NCI-H446 treated with DMSO at 0.1 percent for 48 hours (cell line): ENCODE measurements around the gene CDH23.

Source experiments
- DNase-seq: peaks from one replicate; lab custom pipeline; 2025; lab: John Stamatoyannopoulos, UW

Gene CDH23

GRCh38 chr10:71690094-71690720 lies 293.5 kb downstream of the CDH23 start:
- DNase-seq: no peak

- no peak for DNase-seq
These were observed 294.7 kb downstream of the CDH23 start for GRCh38 chr10:71691405-71691804.

DNA sequence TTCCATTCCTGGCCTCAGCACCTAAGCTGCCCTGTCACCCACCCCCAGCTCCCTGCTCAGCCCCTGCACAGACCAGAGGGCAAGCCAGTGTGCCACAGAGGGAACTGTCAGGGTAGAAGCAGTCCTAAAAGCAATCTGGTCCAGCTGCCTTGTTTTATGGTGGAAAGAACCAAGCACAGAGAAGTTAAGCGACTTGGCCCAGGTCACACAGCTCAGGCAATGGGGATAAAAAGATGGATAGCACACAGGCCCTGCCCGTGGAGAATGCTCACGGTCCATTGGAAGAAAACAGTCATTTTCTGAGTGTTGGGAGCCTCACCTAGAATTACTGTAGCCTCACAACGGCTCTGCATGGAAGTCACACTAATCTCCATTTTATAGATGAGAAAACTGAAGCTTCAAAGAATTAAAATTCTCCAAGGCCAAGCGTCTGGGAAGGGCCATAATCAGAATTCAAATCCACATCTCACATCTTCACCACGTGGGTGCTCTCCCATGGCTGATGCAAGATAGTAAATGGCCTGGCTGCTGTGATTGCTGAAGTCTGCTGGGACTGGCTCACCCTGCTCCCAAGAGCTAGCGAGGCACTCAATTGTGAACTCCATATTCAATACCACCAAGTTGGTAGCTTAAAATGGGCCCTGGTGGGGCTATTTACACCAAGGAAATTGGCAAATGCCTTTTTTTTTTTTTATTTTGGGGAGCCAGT lies 296.0 kb downstream of the CDH23 start:
- no peak for DNase-seq

DNA sequence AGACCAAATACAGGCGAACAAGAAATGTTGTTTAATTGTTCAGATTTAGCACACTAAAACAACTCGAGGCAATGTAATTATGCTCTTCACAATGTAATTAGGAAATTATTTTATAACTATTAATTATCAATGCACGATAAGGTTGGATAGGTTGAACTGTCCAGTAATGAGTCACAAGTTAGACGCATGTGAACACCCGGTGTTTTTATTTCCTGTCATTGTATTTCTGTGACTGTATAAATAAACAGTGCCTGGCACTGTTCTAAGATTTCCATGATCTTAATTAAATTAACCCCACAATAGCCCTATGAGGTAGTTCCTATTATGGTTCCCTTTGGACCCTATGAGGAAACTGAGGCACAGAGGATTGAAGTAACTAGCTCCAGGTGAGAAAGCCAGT lies 296.7 kb downstream of the CDH23 start:
- no peak for DNase-seq

DNA sequence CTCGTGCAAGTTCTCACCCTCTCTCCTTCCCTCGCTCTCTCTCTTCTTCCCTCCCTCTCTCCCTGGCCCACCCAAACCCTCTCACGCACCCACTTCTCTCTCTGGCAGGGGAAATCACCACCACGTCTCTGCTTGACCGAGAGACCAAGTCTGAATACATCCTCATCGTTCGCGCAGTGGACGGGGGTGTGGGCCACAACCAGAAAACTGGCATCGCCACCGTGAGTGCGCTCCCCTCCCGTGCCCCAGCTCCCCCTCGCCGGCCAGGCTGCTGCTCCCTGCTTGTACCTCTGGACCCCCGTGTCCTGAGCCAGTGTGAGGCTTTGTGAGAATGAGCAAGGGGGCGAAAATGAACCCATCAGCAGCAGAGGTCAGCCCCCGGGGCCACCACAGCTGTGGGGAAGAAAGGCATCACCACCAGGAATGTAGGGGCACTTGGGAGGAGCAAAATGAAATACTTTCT lies 297.4 kb downstream of the CDH23 start:
- DNase-seq: no peak

DNA sequence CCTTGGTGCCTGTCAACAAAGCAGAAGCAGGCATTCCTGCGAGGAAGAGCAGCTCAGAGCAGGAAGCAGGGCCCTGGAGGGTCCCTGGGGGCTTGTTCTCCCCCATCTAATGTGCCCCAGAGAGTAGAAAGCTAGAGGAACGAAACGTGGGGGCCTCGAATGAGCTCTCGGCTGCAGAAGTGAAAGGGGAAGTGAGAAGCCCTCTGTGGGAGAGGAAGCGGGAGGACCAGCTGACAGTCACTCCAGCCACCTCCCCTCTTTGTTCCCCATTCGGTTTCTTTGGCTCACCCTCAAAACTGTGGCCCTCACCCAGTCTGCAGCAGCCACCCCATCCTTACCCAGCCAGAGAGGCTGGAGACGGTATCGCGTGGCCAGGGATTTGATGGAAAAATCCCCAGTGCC lies 297.8 kb downstream of the CDH23 start:
- DNase-seq: no peak

- no peak for DNase-seq
These were observed 299.1 kb downstream of the CDH23 start for GRCh38 chr10:71695502-71696476.

- DNase-seq: no peak
These were observed 300.1 kb downstream of the CDH23 start for GRCh38 chr10:71696628-71697326.

DNA sequence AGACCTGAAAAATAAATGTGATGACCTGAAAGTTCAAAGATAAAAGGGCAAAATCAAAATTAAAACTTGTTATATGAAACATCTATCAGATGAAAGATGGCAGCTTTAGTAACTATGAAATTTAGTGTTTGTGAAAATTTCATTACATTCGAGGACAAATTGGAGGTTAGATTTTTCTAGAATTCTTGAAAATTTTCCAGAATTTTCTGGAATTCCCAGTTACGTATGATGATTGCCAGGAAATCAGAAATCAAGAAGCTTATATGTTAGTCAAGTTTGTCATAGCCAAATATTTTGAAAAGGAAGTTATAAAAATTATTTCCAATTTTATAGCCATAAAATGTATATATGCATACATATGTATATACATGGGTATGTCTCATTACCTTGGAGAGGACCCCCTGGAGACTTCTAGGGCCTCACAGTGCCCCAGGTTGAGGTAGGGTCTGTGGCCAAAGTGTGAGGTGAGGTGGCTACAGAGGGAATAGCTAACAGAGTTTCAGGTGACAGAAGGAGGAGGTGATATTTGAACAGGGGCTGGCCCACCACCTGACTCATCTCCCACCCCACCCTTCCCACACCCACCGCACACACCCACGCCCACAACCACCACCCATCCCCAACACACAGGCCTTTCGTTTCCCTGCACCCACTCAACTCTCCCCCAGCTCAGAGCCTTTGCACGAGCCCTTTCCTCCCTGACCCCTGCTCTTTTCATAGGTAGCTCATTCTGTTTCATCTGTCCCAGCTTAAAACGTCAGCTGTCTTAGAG lies 301.4 kb downstream of the CDH23 start:
- DNase-seq: no peak

GRCh38 chr10:71698737-71699136 lies 302.0 kb downstream of the CDH23 start:
- no peak for DNase-seq

DNA sequence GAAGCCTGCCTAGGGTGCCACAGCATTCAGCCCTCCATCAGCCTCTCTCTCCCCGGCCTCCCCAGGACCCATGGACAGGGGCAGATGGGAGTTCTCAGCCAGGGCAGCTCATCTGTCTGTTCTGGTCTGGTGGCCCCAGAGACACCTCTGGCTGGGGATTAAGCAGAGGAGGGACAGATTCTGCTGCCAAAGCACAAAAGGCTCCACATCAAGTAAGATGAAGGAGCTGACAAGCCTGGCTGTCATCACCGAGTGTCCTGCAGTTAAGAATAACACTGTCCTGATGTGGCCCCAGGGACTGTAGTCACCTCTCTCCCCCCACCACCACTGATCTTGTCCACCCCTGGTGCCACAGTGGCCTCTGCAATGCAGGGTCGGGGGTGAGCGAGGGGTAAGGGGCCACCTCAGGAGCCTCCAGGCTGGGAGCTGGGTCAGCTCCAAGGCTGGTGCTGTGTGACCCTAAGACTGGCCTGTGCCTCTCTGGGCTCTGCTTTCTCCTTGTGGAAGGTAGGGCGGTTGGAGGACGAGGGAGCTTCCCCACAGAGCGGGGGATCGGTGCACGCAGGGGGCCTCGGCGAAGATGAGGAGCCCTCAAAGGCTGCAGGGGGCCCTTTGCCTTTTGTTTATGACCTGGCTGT lies 304.1 kb downstream of the CDH23 start:
- no peak for DNase-seq

GRCh38 chr10:71701496-71702132 lies 304.9 kb downstream of the CDH23 start:
- no peak for DNase-seq

DNA sequence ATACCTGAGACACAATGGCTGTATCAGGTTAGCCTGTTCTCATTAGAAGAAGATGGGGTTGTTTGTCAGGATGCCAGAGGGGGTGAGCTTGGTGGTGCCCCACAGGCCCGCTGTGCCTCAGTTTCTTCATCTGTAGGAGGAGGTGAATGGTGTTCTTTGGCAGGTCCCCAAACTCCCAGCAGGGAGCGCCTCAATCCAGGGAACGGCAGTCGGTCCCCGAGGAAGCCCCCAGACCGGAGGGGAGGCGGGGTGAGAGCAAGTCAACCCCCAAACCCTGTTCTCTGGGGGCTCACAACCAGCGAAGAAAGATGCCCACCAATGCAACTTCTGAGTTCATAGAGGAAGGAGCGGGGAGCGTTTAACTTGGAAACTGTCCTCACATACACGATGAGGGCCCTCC lies 306.9 kb downstream of the CDH23 start:
- no peak for DNase-seq

DNA sequence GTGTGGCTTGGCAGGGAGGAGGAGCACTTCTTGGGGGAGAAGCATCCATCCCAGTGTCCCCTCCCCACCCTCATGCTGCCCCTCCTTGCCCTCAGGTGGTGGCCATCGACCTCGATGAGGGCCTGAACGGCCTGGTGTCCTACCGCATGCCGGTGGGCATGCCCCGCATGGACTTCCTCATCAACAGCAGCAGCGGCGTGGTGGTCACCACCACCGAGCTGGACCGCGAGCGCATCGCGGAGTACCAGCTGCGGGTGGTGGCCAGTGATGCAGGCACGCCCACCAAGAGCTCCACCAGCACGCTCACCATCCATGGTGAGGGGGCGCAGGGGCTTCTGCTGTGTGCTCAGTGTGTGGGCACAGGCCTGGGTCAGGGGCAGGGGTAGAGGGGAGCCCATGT lies 308.1 kb downstream of the CDH23 start:
- no peak for DNase-seq

- no peak for DNase-seq
These were observed 308.9 kb downstream of the CDH23 start for GRCh38 chr10:71705582-71705981.

- no peak for DNase-seq
These were observed 309.7 kb downstream of the CDH23 start for GRCh38 chr10:71706216-71707121.

DNA sequence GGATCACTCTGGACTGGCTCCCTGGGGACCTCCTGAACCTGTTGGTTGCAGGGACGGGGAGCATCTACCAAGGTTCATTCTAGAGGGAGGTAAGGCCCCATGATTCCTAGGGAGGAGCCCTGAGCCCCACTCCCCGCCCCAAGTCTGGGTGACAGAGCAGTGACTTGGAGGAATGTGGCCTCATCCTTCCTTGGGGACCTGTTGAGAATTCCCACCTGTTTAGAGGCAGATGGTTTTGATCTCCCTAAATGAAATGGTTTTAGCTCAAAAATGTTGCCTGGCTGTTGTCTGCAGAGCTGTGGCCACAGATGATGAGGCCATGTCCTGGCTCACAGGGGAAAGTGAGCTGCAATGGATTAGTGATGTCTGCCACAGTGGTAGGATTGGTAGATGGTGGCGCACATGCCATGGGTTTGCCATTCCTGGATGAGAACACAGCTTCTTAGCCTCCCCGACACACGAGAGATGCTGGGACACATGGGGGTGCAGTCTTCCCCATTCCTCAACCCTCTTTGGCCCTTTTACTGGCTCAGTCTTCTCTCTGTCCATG lies 310.6 kb downstream of the CDH23 start:
- DNase-seq: no peak

- no peak for DNase-seq
These were observed 311.6 kb downstream of the CDH23 start for GRCh38 chr10:71708301-71708703.
